M059J (cell line): ENCODE measurements around the gene CCM2. TPM values are rescaled to one million over a fixed set of nuclear protein-coding genes. Genes with fewer than 3 reads are reported as not detected.
A peak's percentile ranks its signal among the peaks of the same experiment; 100 is the strongest.

ENCODE experiments used
- DNase-seq: peaks from one replicate; pipeline ENCODE4 v3.0.0-alpha.2; 2012; ENCODE audit warnings: low read depth
- total RNA-seq: library from RNA; depleted of rRNA; stranded (reverse); fragments of >200 nt; shearing (Covaris generic); gene quantifications from 2 replicates; pipeline ENCODE4 v1.2.3, GENCODE V29; 2014

Gene CCM2
- total RNA-seq, 1 experiment from 2014 or later: 71.1 TPM

- DNase-seq: no peak
Measured at GRCh38 chr7:44969049-44969700, 30.8 kb upstream of the CCM2 start.

GRCh38 chr7:44969701-44970522 is 30.1 kb upstream of the CCM2 start:
- no peak for DNase-seq

DNA sequence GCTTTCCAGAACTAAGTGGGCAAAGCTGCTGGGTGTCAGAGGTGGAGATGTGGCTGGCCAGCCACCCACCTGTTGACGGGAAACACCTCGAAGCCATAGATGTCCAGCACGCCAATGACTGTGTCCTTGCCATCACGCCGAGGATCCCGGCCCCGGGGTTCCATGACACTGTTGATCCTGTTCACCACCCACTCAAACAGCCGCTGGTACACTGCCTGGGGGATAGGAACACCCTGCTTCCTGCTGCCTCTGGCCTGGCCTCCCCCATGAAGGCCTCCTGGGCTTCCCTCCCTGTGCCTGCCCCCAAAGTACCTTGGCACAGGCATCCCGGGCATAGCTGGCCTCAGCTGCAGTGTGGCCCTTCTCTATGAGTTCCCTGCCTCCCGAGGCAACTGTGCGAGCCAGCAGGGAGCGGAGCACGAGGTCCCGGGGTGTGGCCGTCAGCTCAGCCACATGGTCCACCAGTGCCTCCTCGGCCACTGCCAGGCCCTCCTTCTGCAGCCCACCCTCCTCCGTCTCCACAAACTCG is 29.4 kb upstream of the CCM2 start:
- DNase-seq: no peak

- DNase-seq: no peak
Measured at GRCh38 chr7:44971188-44971901, 28.7 kb upstream of the CCM2 start.

GRCh38 chr7:44971902-44972441 is 28.0 kb upstream of the CCM2 start:
- no peak for DNase-seq

- no peak for DNase-seq
Measured at GRCh38 chr7:44972562-44972961, 27.4 kb upstream of the CCM2 start.

- DNase-seq: peak; percentile 50
Measured at GRCh38 chr7:44973610-44974401, 26.2 kb upstream of the CCM2 start.

DNA sequence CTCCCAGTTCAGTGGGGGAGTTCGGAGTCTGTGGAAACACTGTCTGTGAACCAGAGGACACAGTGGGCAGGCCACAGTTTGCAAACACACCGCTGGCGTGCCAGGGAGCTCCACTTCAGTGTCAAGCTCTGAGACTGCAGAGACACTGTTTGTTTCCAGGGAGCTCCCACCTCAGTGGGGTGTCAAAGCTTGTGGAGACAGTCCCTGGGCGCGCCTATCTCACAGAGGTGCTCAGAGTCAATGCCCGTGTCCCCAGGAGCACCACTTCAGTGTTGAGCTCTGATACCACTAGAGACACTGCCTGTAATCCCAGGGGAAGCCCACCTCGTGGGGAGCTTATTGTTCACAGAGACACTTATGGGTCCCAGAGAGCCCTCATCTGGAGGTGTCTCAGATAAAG is 25.5 kb upstream of the CCM2 start:
- DNase-seq: no peak

- no peak for DNase-seq
Measured at GRCh38 chr7:44975331-44976039, 24.5 kb upstream of the CCM2 start.

- DNase-seq: no peak
Measured at GRCh38 chr7:44976040-44976745, 23.8 kb upstream of the CCM2 start.

- no peak for DNase-seq
Measured at GRCh38 chr7:44976746-44977196, 23.2 kb upstream of the CCM2 start.

DNA sequence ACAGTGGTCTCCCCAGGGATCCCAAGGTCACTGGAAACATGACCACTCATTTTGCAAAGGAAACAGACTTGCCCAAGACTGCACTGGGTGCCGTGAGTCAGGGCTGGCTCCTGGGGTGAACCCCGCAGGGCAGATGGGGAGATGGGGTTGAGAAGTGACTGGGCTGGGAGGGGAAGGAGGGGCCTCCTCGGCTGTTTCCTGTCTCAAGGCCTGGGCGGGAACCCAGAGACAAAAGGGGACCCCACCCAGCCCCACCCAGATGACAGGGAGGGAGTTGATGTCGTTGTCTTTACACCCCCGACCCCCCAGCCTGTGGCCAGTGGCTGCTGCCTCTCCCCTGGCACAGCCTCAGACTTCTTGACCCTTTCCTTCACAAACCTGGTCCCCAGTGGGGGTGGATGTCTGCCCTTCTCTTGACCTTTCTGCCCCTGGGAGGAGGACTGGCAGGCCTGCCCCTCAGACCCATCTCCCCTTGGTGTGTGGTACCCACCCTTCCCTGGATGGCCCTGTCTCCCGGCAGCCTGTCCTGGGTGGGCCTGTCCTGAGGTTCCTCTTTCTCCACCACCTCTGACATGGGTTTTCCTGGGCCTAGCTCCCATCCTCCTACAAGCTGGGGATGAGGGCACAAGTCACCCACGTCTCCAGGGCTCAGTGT is 22.6 kb upstream of the CCM2 start:
- no peak for DNase-seq

DNA sequence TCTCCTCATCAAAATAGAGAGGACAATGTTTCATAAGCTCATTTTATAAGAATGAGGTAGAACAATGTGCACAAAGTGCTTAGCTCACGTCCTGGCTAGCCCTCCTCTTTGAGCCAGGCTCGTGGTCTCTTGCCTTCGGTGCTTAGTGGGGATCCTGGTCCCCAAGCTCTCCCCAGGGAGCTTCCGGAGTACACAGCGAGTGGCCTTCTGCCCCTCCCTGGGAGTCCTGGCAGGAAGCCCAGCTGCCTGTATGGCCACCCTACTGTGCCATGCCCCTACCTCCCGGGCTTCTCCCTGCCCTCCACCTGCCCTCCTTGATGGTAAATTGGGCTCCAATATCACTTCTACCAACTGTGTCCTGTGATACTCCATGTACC is 22.1 kb upstream of the CCM2 start:
- no peak for DNase-seq

DNA sequence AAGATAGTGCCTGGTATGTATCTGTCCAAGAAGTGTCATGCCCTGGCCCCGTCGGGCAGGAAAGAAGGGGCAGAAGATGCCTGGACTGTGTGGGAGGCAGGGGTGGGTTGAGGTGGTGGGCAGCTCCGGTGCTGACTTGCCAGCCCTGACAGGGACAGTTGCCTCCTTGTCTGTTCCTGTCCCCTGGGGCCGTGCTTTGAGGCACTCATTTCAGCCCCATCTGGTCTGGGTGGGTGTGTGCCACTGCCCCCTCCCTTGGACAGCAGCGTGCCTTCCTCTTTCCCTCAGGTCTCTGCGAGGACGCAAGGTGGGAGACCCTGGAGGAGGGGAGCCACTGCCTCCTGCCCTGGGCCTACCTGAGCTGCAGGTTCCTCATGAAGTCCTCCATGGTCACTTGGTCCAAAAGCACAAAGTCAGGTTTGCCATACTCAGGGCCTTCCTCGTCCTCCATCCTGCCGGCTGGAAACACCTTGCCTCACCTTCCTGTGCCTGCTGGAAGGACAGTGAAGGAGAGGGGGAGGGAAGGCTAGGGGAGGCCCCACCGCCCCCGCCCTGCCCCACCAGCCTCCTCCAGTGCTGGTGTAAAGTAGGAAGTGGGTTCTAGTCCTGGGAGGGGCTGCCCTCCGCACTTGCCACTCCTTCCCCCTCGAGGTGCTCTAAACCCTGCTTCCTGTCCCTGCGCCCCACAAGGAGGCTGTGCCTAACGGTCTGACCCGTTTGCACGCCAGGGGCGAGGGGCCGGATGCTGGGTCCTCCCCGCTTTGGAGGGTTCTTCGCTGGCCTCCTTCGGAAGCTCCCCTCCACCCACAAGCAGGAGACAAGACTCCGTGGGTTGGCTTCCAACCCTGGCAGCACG is 21.3 kb upstream of the CCM2 start, which contains the start of gene MYO1G:
TSS of gene MYO1G (minus strand) at position 505 of the 856 bp plus-strand sequence. CDS start at position 451, 54 bp downstream.
- DNase-seq: no peak

DNA sequence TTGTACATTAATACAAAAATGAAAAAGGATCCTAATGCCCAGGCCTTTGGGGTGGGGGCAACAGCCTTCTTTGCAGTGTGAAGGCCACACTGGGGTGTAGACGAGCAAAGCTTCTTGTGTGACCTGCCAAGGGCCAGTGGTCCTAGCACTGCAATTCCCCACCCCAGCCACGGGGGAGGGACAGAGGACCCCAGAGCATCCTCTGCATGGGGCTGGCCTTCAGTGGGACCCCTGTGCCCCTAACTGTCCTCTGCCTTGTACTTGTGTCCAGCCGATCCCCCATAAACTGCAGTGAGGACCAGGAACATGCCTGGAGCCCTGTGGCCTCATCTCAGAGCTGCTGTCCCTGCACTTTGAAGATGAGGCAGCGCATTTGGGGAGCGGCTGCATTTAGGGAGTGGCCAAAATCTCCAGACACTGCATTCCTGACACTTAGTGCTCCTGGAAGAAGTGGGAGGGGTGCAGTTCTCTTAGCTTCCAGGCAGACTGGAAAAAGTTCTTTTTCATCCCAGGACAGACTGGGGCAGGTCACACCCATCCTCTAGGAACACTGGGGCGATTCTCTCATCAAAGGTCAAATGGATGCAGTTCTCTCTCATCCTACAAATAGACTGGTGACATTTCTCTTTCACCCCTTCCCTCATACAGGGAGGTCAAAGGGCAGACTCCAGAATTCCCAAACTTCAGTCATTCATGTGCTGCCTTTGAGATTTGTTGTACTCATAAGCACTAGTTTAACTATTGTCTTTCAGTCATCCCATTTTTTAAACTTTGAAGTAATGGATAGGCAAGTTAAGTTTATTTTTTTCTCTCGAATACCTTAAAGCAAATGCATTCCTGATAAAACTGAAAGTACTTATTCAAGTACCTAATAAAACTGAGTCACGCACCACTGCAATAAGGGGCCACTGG is 20.3 kb upstream of the CCM2 start:
- peak; percentile 24 for DNase-seq

GRCh38 chr7:44980393-44981034 is 19.5 kb upstream of the CCM2 start:
- DNase-seq: peak; percentile 54
